Neural crest cell (in vitro differentiated cells): Measurements from ENCODE around the gene GXYLT2. TPM values are rescaled to one million over a fixed set of nuclear protein-coding genes. Genes with fewer than 3 reads are reported as not detected.

Source experiments
- DNase-seq: peaks from one replicate; pipeline ENCODE4 v3.0.0; 2021; ENCODE audit warnings: low read depth, mixed read lengths, low spot score
- H3K27ac Mint-ChIP-seq: one replicate; pipeline ENCODE4 v1.8.0; 2021; ENCODE audit warnings: mild to moderate bottlenecking, mixed read lengths; ENCODE audit not compliant: unreplicated experiment
- H3K27me3 Mint-ChIP-seq: 2 replicates; pipeline ENCODE4 v1.8.0; 2021; ENCODE audit warnings: low read depth, mild to moderate bottlenecking, mixed read lengths
- H3K36me3 Mint-ChIP-seq: 2 replicates; pipeline ENCODE4 v1.8.0; 2021; ENCODE audit warnings: low read depth, mild to moderate bottlenecking, mixed read lengths
- H3K4me1 Mint-ChIP-seq: 2 replicates; pipeline ENCODE4 v1.8.0; 2021; ENCODE audit warnings: mixed read lengths
- H3K4me3 Mint-ChIP-seq: one replicate; pipeline ENCODE4 v1.8.0; 2021; ENCODE audit warnings: mild to moderate bottlenecking, mixed read lengths
- H3K9me3 Mint-ChIP-seq: 2 replicates; pipeline ENCODE4 v1.8.0; 2021; ENCODE audit warnings: mixed read lengths
- total RNA-seq: library from RNA; stranded (reverse); gene quantifications from 2 replicates; pipeline ENCODE4 v1.2.1, GENCODE V29; 2021
- TF ChIP-seq, protein P1 (sequence below): fragments of 200-600 bp; sonication (generic); conservative IDR thresholded peaks from 2 replicates; pipeline ENCODE4 v1.5.0; 2021; ENCODE audit warnings: antibody characterized with exemption, mild to moderate bottlenecking

Gene GXYLT2
- total RNA-seq, 1 donor from 2014 or later = 1.2 TPM

DNA sequence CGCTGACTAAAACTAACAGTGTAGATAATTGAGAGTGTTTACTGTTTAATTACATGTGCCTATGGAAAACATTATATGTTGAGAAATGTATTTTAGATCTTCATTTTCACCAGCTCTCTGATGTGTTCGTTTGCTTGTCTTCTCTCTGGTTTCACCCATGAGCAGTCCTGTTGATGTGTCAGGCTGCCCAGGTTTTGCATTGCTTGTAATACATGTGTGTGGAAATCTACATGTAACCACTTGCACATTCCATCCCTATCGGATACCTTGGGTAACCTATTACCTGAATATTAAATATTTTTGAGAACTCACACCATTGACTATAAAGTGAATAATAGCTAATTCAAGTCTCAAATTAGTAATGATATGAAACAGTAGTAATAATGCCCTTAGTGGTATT is 121.9 kb downstream of the GXYLT2 start:
- H3K36me3 Mint-ChIP-seq = peaks cover 15% of the 10 kb centered on the region
- TF ChIP-seq, protein P1, sequence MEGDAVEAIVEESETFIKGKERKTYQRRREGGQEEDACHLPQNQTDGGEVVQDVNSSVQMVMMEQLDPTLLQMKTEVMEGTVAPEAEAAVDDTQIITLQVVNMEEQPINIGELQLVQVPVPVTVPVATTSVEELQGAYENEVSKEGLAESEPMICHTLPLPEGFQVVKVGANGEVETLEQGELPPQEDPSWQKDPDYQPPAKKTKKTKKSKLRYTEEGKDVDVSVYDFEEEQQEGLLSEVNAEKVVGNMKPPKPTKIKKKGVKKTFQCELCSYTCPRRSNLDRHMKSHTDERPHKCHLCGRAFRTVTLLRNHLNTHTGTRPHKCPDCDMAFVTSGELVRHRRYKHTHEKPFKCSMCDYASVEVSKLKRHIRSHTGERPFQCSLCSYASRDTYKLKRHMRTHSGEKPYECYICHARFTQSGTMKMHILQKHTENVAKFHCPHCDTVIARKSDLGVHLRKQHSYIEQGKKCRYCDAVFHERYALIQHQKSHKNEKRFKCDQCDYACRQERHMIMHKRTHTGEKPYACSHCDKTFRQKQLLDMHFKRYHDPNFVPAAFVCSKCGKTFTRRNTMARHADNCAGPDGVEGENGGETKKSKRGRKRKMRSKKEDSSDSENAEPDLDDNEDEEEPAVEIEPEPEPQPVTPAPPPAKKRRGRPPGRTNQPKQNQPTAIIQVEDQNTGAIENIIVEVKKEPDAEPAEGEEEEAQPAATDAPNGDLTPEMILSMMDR = no peak
- no peaks in the 10 kb centered on the region for H3K9me3 Mint-ChIP-seq
- H3K27me3 Mint-ChIP-seq = no peaks in the 10 kb centered on the region
- peaks cover 41% of the 10 kb centered on the region for H3K4me1 Mint-ChIP-seq
- H3K4me3 Mint-ChIP-seq = no peak overlapping the region
- DNase-seq = no peak
- H3K27ac Mint-ChIP-seq = no peak overlapping the region

DNA sequence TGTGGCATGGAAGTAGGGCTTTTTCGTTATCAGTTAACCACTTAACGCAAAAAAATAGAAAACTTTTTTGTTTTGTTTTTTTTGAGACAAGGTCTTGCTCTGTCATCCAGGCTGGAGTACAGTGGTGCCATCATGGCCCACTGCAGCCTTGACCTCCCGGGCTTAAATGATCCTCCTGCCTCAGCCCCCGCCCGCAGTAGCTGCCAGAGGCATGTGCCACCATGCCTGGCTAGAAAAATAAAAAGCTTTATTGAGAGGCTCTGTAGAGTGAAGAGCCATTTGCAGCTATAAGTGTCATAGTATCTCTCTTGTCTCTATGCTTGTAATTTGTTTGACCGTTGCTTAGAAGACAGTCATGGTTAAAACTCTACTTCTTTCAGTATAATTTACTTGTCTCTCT is 122.3 kb downstream of the GXYLT2 start:
- Mint-ChIP-seq H3K27me3 (no peaks in the 10 kb centered on the region), H3K27ac (no peak overlapping the region)

DNA sequence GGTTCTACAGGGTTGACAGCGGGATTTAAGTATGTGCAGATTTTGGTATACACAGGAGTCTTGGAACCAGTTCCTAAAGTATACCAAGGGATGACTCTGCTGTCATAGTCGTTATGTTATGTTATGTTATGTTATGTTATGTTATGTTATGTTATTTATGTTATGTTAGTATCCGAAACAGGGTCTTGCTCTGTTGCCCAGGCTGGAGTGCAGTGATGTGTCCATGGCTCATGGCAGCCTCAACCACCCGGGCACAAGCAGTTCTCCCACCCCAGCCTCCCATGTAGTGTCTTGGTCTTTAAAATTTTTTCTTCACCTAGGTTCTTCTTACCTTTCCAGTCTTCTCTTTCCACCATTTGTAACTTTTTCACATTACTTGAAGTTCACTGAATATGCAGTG is 130.5 kb downstream of the GXYLT2 start:
- no peak for DNase-seq
- Mint-ChIP-seq H3K36me3 (peaks cover 7% of the 10 kb centered on the region), H3K4me3 (no peak overlapping the region), H3K27me3 (no peaks in the 10 kb centered on the region), H3K27ac (no peak overlapping the region), H3K4me1 (peaks cover 21% of the 10 kb centered on the region), H3K9me3 (no peaks in the 10 kb centered on the region)
- TF ChIP-seq, protein P1 = no peak

More for the DNA sequence above, 122.3 kb downstream of the GXYLT2 start:
- DNase-seq = no peak
- H3K9me3 Mint-ChIP-seq = no peaks in the 10 kb centered on the region
- peaks cover 15% of the 10 kb centered on the region for H3K36me3 Mint-ChIP-seq
- H3K4me3 Mint-ChIP-seq = peak overlapping the region; percentile 3
- TF ChIP-seq, protein P1 = no peak
- H3K4me1 Mint-ChIP-seq = peaks cover 41% of the 10 kb centered on the region

DNA sequence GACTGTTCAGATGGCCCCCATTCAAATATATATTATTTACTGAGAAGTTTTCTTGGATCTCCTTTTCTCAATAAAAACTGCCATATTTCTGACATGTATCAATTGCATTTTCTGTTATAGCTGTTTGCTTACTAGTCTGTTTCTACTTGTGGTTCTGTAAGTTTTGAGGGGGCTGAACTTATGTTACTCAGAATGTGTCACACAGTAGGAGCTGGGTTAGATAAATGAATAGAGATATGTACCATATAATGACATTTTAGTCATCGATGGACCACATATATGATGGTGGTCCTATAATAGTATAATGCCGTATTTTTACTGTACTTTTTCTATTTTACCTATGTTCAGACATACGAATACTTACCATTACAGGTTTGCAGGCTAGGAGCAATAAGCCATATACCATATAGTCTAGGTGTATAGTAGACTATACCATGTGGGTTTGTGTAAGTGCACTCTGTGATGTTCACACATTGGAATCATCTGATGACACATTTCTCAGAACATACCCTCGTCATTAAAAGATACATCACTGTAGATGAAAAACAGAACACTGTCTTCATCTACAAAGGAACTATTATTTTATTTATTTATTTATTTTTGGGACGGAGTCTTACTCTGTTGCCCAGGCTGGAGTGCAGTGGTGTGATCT is 131.1 kb downstream of the GXYLT2 start:
- no peak for DNase-seq
- TF ChIP-seq, protein P1 = no peak
- peaks cover 7% of the 10 kb centered on the region for H3K36me3 Mint-ChIP-seq
- H3K27me3 Mint-ChIP-seq = no peaks in the 10 kb centered on the region
- no peak overlapping the region for H3K27ac Mint-ChIP-seq
- H3K4me1 Mint-ChIP-seq = peaks cover 21% of the 10 kb centered on the region
- no peak overlapping the region for H3K4me3 Mint-ChIP-seq
- H3K9me3 Mint-ChIP-seq = no peaks in the 10 kb centered on the region

DNA sequence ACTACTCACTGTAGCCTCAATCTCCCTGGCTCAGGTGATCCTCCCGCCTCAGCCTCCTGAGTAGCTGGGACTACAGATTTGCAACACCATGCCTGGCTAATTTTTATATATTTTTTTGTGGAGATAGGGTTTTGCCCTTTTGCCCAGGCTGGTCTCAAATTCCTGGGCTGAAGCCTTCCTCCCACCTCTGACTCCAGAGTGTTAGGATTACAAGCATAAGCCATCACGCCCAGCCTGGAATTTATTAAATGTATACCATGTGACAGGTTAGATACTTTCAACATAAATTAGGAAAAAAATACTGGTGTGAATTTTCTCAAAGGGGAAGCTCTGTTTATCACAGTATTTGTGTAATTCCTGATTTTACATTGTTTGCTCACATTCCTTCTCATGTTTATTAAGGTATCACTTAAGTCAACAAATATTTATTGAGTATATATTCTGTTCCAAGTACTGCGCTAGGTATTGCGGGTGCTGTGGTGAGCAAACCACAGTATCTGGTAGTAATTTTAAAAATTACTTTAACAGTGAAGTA is 133.5 kb downstream of the GXYLT2 start:
- Mint-ChIP-seq H3K27me3 (no peaks in the 10 kb centered on the region), H3K36me3 (peaks cover 7% of the 10 kb centered on the region), H3K4me1 (peaks cover 45% of the 10 kb centered on the region), H3K27ac (no peak overlapping the region), H3K9me3 (no peaks in the 10 kb centered on the region), H3K4me3 (no peak overlapping the region)
- TF ChIP-seq, protein P1 = no peak
- DNase-seq = no peak
